ENCODE measurements around the gene ACOXL.

ACOXL gene

DNA sequence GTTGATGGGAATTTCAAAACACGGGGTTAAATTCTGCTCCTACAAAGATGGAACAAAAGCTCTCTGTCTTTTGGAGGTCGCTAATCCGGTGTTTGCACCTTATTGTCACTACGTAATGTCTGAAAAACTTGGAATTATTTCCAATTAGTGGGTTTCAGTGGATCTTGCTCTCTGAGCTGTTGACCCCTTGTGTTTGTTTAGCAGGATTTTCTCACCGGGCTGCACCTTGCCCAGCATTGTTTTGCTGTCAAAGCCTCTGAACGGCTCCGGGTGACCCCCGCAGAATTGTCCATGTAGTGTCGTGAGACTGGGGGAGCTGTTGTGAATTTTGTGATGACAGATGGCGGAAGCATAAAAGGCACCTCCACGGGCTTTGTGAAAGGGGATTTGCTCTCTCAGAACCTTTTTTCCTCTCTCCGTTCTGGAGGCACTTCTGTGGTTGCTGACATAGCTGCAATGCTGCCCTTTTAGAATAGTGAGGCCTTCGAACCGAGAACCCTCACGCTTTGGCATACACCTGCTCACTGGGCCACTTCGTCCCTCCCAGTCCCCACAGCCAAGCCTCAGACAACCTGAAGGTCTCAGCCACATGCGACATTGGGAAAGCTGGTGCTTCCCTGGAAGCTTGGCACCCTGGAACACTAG is 129.4 kb downstream of the ACOXL start:
- peaks cover 33% of the 10 kb centered on the region for H3K4me1 ChIP-seq (ENCODE audit: control insufficient read depth, low read length)
- H3K4me3 ChIP-seq (ENCODE audit: low read length) = no peak overlapping the region
- no peak overlapping the region for H3K4me2 ChIP-seq (ENCODE audit: low read length)
- H3K27me3 ChIP-seq (ENCODE audit: control insufficient read depth, low read length) = peaks cover 48% of the 10 kb centered on the region
- H4K20me1 ChIP-seq (ENCODE audit: control insufficient read depth, insufficient read depth, low read depth, low read length) = no peaks in the 10 kb centered on the region
- H3K27ac ChIP-seq (ENCODE audit: low read depth, low read length) = no peak overlapping the region
- no peaks in the 10 kb centered on the region for H3K79me2 ChIP-seq (ENCODE audit: control insufficient read depth, low read length)
- H3K9me3 ChIP-seq (ENCODE audit: control insufficient read depth, insufficient read depth, low read length) = no peaks in the 10 kb centered on the region
- H3K36me3 ChIP-seq (ENCODE audit: control insufficient read depth, low read length) = no peaks in the 10 kb centered on the region
- TF ChIP-seq, protein P1, sequence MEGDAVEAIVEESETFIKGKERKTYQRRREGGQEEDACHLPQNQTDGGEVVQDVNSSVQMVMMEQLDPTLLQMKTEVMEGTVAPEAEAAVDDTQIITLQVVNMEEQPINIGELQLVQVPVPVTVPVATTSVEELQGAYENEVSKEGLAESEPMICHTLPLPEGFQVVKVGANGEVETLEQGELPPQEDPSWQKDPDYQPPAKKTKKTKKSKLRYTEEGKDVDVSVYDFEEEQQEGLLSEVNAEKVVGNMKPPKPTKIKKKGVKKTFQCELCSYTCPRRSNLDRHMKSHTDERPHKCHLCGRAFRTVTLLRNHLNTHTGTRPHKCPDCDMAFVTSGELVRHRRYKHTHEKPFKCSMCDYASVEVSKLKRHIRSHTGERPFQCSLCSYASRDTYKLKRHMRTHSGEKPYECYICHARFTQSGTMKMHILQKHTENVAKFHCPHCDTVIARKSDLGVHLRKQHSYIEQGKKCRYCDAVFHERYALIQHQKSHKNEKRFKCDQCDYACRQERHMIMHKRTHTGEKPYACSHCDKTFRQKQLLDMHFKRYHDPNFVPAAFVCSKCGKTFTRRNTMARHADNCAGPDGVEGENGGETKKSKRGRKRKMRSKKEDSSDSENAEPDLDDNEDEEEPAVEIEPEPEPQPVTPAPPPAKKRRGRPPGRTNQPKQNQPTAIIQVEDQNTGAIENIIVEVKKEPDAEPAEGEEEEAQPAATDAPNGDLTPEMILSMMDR (IDR thresholded peaks at IDR 0.05; ENCODE audit: low read depth, low read length, poor library complexity, severe bottlenecking) = no peak
- TF ChIP-seq EZH2phosphoT487 (IDR thresholded peaks at IDR 0.05; ENCODE audit: borderline replicate concordance, low read length) = no peak
- peaks cover 13% of the 10 kb centered on the region for H3F3A ChIP-seq (ENCODE audit: control insufficient read depth, insufficient read depth)
- H3K9me2 ChIP-seq (replicated peaks; ENCODE audit: control insufficient read depth, low read length) = no peaks in the 10 kb centered on the region

DNA sequence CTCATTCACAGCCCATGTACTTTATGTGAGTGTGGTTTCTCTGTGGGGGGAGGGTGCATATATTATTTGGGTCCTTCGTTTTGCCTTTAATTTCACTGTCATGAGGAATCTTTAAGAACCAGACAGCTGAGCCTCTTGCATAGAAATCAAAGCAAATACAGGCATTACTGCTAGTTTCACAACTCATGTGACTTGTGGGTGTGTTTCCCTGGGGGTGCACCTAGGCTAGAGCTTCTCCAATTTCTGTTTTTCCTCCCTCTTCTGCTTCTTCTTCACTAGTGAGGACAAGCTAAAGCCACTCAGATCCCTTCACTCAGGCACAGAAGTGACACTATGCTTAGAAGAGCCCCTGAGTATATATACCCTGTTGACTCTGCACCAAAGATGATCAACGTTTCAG is 131.4 kb downstream of the ACOXL start:
- H3F3A ChIP-seq (ENCODE audit: control insufficient read depth, insufficient read depth) = peaks cover 8% of the 10 kb centered on the region
- no peaks in the 10 kb centered on the region for H4K20me1 ChIP-seq (ENCODE audit: control insufficient read depth, insufficient read depth, low read depth, low read length)
- H3K4me3 ChIP-seq (ENCODE audit: low read length) = no peak overlapping the region
- no peaks in the 10 kb centered on the region for H3K9me2 ChIP-seq (replicated peaks; ENCODE audit: control insufficient read depth, low read length)
- no peaks in the 10 kb centered on the region for H3K36me3 ChIP-seq (ENCODE audit: control insufficient read depth, low read length)
- H3K4me1 ChIP-seq (ENCODE audit: control insufficient read depth, low read length) = peaks cover 23% of the 10 kb centered on the region
- H3K79me2 ChIP-seq (ENCODE audit: control insufficient read depth, low read length) = no peaks in the 10 kb centered on the region
- peaks cover 49% of the 10 kb centered on the region for H3K27me3 ChIP-seq (ENCODE audit: control insufficient read depth, low read length)
- H3K27ac ChIP-seq (ENCODE audit: low read depth, low read length) = no peak overlapping the region
- no peak for TF ChIP-seq EZH2phosphoT487 (IDR thresholded peaks at IDR 0.05; ENCODE audit: borderline replicate concordance, low read length)
- TF ChIP-seq, protein P1 (IDR thresholded peaks at IDR 0.05; ENCODE audit: low read depth, low read length, poor library complexity, severe bottlenecking) = no peak
- no peak overlapping the region for H3K4me2 ChIP-seq (ENCODE audit: low read length)
- H3K9me3 ChIP-seq (ENCODE audit: control insufficient read depth, insufficient read depth, low read length) = no peaks in the 10 kb centered on the region

- H3K27ac ChIP-seq (ENCODE audit: low read depth, low read length) = no peak overlapping the region
- H3K4me3 ChIP-seq (ENCODE audit: low read length) = no peak overlapping the region
- peaks cover 49% of the 10 kb centered on the region for H3K27me3 ChIP-seq (ENCODE audit: control insufficient read depth, low read length)
- H3K4me1 ChIP-seq (ENCODE audit: control insufficient read depth, low read length) = peaks cover 18% of the 10 kb centered on the region
- no peaks in the 10 kb centered on the region for H3K36me3 ChIP-seq (ENCODE audit: control insufficient read depth, low read length)
- H3K79me2 ChIP-seq (ENCODE audit: control insufficient read depth, low read length) = no peaks in the 10 kb centered on the region
- peaks cover 3% of the 10 kb centered on the region; the same call in 1 of the 2 replicates for H3F3A ChIP-seq (ENCODE audit: control insufficient read depth, insufficient read depth)
- TF ChIP-seq, protein P1 (IDR thresholded peaks at IDR 0.05; ENCODE audit: low read depth, low read length, poor library complexity, severe bottlenecking) = no peak
- TF ChIP-seq EZH2phosphoT487 (IDR thresholded peaks at IDR 0.05; ENCODE audit: borderline replicate concordance, low read length) = no peak
- no peaks in the 10 kb centered on the region for H3K9me2 ChIP-seq (replicated peaks; ENCODE audit: control insufficient read depth, low read length)
- H3K9me3 ChIP-seq (ENCODE audit: control insufficient read depth, insufficient read depth, low read length) = no peaks in the 10 kb centered on the region
- no peak overlapping the region for H3K4me2 ChIP-seq (ENCODE audit: low read length)
- no peaks in the 10 kb centered on the region for H4K20me1 ChIP-seq (ENCODE audit: control insufficient read depth, insufficient read depth, low read depth, low read length)
Observed at GRCh38 chr2:110864176-110864575, 131.8 kb downstream of the ACOXL start.
